K562 (cell line): Measurements from ENCODE around the gene SLC4A5. TPM values are rescaled to one million over a fixed set of nuclear protein-coding genes. Genes with fewer than 3 reads are reported as not detected.

ENCODE experiments used
- BDP1 ChIP-seq: IDR thresholded peaks from 3 replicates; pipeline ENCODE4 v1.6.1; 2011; ENCODE audit not compliant: insufficient read length, insufficient read depth
- GTF2F1 ChIP-seq: IDR thresholded peaks from 2 replicates; pipeline ENCODE4 v1.6.1; 2011; ENCODE audit warnings: low read depth, low read length, improper control_type of control experiment
- HMG20A ChIP-seq: fragments of 450-650 bp; formaldehyde crosslinking; conservative IDR thresholded peaks from 2 replicates; pipeline ENCODE4 v1.4.0; 2020; ENCODE audit warnings: mild to moderate bottlenecking, mixed read lengths
- KDM2B ChIP-seq: fragments of 250-450 bp; sonication (Bioruptor Pico); IDR thresholded peaks from 2 replicates; pipeline ENCODE4 v1.8.0; 2021; ENCODE audit warnings: mild to moderate bottlenecking, moderate library complexity
- KLF10 ChIP-seq: fragments of 250-450 bp; sonication (Bioruptor Pico); IDR thresholded peaks from 2 replicates; pipeline ENCODE4 v1.6.1; 2021; ENCODE audit warnings: matching md5 sums
- MECOM ChIP-seq: fragments of 250-450 bp; sonication (Bioruptor Pico); IDR thresholded peaks from 2 replicates; pipeline ENCODE4 v1.8.0; 2022; ENCODE audit warnings: inconsistent platforms
- NFRKB ChIP-seq: fragments of 450-650 bp; IDR thresholded peaks from 2 replicates; pipeline ENCODE4 v1.6.1; 2016; ENCODE audit warnings: low read depth
- NR2C1 ChIP-seq, 2 experiments: fragments of 450-650 bp; IDR thresholded peaks; 2 replicates each; pipeline ENCODE4 v1.6.1; 2017; ENCODE audit warnings: mild to moderate bottlenecking in 2 of 2, antibody characterized with exemption in 1 of 2, inconsistent platforms in 1 of 2, missing compliant biosample characterization in 1 of 2, missing genetic modification characterization in 1 of 2
- NR3C1 ChIP-seq: sonication (generic); formaldehyde crosslinking; IDR thresholded peaks from 2 replicates; pipeline ENCODE4 v1.8.1; 2022; ENCODE audit warnings: missing genetic modification reagents
- SMAD2 ChIP-seq: fragments of 150-350 bp; IDR thresholded peaks from 2 replicates; pipeline ENCODE4 v1.6.1; 2014; ENCODE audit warnings: low read depth, mild to moderate bottlenecking, low read length
- SMAD4 ChIP-seq: fragments of 250-450 bp; sonication (Bioruptor Pico); conservative IDR thresholded peaks from 2 replicates; pipeline ENCODE4 v1.8.0; 2021; ENCODE audit warnings: inconsistent platforms, mild to moderate bottlenecking, moderate library complexity
- SNIP1 ChIP-seq: fragments of 450-650 bp; IDR thresholded peaks from 2 replicates; pipeline ENCODE4 v1.7.1; 2017; ENCODE audit warnings: low read depth, mild to moderate bottlenecking
- SRSF7 ChIP-seq: fragments of 200-400 bp; formaldehyde crosslinking; optimal IDR thresholded peaks from 2 replicates; pipeline ENCODE3; 2017; ENCODE audit warnings: mild to moderate bottlenecking, low read depth, low read length
- TEAD2 ChIP-seq: fragments of 450-650 bp; IDR thresholded peaks from 2 replicates; pipeline ENCODE4 v1.6.1; 2016; ENCODE audit warnings: missing genetic modification characterization, control low read depth, missing compliant biosample characterization
- TEAD4 ChIP-seq, 2 experiments: sonication (generic) in 1 of 2; formaldehyde crosslinking in 1 of 2; IDR thresholded peaks; 2 replicates each; pipeline versions ENCODE4 v1.6.1 to v1.8.0; 2012 to 2022; ENCODE audit warnings: borderline replicate concordance in 1 of 2, inconsistent platforms in 1 of 2, low read length in 1 of 2, mild to moderate bottlenecking in 1 of 2, missing genetic modification reagents in 1 of 2
- TRIM24 ChIP-seq, 2 experiments: fragments of 450-650 bp; IDR thresholded peaks; 2 replicates each; pipeline ENCODE4 v1.6.1; 2016
- ZNF507 ChIP-seq: conservative IDR thresholded peaks from 2 replicates; pipeline ENCODE4 v1.6.1; 2017; ENCODE audit warnings: missing genetic modification characterization, missing compliant biosample characterization
- polyA plus RNA-seq, 8 experiments: library from polyadenylated mRNA; depleted of rRNA in 4 of 8; stranded (reverse) in 5 of 8; unstranded in 3 of 8; fragments of >200 nt; fragmentation: Nextera tagmentation in 2 of 8; fragmentation: Illumina TruSeq in 1 of 8; extraction: Ambion mirVana in 2 of 8; extraction: Trizol in 1 of 8; gene quantifications; 2 replicates each; pipeline versions ENCODE4 v1.2.1 to v1.2.3, GENCODE V29; 2011 to 2014; ENCODE audit warnings: inconsistent platforms in 1 of 8, missing spikeins in 1 of 8
- total RNA-seq, 7 experiments: library from RNA; depleted of rRNA in 6 of 7; stranded (reverse); fragments of >200 nt in 6 of 7; fragmentation: Illumina TruSeq in 2 of 7; extraction: Trizol in 2 of 7; gene quantifications; 2 replicates each; pipeline versions ENCODE4 v1.2.1 to v1.2.3, GENCODE V29; 2011 to 2021; ENCODE audit warnings: low replicate concordance in 1 of 7
- TF ChIP-seq, protein P1 (sequence below), 2 experiments: fragments of 450-650 bp; IDR thresholded peaks; 2 replicates each; pipeline ENCODE4 v1.6.1; 2018; ENCODE audit warnings: mild to moderate bottlenecking in 2 of 2, low read depth in 1 of 2; ENCODE audit not compliant: partially characterized antibody in 2 of 2
- TF ChIP-seq, protein P2 (sequence below), 2 experiments: IDR thresholded peaks; 2 replicates each; pipeline ENCODE4 v1.6.1; 2011; ENCODE audit warnings: borderline replicate concordance in 1 of 2, control low read depth in 1 of 2, low read depth in 1 of 2, low read length in 1 of 2, mild to moderate bottlenecking in 1 of 2, mixed read lengths in 1 of 2, moderate library complexity in 1 of 2; ENCODE audit not compliant: insufficient read depth in 1 of 2, insufficient read length in 1 of 2, poor library complexity in 1 of 2, severe bottlenecking in 1 of 2; ENCODE audit errors: extremely low read depth in 1 of 2
- TF ChIP-seq, protein P3 (sequence below): sonication (generic); formaldehyde crosslinking; IDR thresholded peaks from 2 replicates; pipeline ENCODE4 v1.8.1; 2022; ENCODE audit warnings: missing genetic modification reagents
- TF ChIP-seq, protein P4 (sequence below): fragments of 250-450 bp; sonication (Bioruptor Pico); IDR thresholded peaks from 2 replicates; pipeline ENCODE4 v1.5.0; 2020; ENCODE audit warnings: mild to moderate bottlenecking, borderline replicate concordance

Gene SLC4A5
- total and polyA plus RNA-seq, 9 of the 15 experiments (the other 6 are each of a cell fraction or from before 2014, with no cell fraction given) = 0.03 to 0.77 (median 0.14) TPM; not detected in 1

DNA sequence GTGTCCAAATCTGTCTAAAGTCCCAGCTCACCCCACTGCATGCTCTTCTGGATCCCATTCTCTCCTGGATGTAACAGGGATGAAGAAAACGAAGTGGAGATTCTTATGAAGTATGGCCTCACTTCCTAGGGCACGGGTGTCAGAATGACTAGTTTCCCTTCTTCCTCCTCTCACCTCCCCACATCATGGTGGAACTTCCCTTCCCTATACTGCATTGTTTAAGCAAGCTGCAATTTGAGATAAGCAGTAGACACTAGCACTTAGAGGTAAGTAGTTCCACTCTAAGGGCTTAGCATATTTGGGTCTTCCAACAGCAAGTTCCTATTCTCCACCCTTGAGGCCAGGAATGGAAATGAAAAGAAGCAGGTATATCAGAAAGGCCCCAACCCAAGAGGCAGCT, 29.7 kb downstream of the SLC4A5 start (continued):
- TF ChIP-seq, protein P1, sequence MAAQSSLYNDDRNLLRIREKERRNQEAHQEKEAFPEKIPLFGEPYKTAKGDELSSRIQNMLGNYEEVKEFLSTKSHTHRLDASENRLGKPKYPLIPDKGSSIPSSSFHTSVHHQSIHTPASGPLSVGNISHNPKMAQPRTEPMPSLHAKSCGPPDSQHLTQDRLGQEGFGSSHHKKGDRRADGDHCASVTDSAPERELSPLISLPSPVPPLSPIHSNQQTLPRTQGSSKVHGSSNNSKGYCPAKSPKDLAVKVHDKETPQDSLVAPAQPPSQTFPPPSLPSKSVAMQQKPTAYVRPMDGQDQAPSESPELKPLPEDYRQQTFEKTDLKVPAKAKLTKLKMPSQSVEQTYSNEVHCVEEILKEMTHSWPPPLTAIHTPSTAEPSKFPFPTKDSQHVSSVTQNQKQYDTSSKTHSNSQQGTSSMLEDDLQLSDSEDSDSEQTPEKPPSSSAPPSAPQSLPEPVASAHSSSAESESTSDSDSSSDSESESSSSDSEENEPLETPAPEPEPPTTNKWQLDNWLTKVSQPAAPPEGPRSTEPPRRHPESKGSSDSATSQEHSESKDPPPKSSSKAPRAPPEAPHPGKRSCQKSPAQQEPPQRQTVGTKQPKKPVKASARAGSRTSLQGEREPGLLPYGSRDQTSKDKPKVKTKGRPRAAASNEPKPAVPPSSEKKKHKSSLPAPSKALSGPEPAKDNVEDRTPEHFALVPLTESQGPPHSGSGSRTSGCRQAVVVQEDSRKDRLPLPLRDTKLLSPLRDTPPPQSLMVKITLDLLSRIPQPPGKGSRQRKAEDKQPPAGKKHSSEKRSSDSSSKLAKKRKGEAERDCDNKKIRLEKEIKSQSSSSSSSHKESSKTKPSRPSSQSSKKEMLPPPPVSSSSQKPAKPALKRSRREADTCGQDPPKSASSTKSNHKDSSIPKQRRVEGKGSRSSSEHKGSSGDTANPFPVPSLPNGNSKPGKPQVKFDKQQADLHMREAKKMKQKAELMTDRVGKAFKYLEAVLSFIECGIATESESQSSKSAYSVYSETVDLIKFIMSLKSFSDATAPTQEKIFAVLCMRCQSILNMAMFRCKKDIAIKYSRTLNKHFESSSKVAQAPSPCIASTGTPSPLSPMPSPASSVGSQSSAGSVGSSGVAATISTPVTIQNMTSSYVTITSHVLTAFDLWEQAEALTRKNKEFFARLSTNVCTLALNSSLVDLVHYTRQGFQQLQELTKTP (IDR thresholded peaks at IDR 0.05; ENCODE audit: low read depth in 1 of 2, partially characterized antibody in 2 of 2) = no peak
- TF ChIP-seq TEAD2 (tag) = peak; percentile 86
- no peak for TF ChIP-seq BDP1
- no peak for TF ChIP-seq ZNF507
- TF ChIP-seq KLF10 (CRISPR knock-in tag) = no peak
- TF ChIP-seq, protein P2, sequence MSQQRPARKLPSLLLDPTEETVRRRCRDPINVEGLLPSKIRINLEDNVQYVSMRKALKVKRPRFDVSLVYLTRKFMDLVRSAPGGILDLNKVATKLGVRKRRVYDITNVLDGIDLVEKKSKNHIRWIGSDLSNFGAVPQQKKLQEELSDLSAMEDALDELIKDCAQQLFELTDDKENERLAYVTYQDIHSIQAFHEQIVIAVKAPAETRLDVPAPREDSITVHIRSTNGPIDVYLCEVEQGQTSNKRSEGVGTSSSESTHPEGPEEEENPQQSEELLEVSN (IDR thresholded peaks at IDR 0.05; ENCODE audit: borderline replicate concordance in 1 of 2, extremely low read depth in 1 of 2, insufficient read depth in 1 of 2, insufficient read length in 1 of 2, low read depth in 1 of 2, low read length in 1 of 2, poor library complexity in 1 of 2, severe bottlenecking in 1 of 2) = no peak
- 0 out of 2 replicates have a peak, but pooled peaks have one; percentile 27 for TF ChIP-seq MECOM (CRISPR knock-in tag)
- TF ChIP-seq TEAD4 (IDR thresholded peaks at IDR 0.05; ENCODE audit: low read length) = peak; percentile 95
- TF ChIP-seq TEAD4 (CRISPR knock-in tag; IDR thresholded peaks at IDR 0.05; ENCODE audit: borderline replicate concordance) = no peak
- TF ChIP-seq SRSF7 = no peak
- no peak for TF ChIP-seq KDM2B (CRISPR knock-in tag)
- no peak for TF ChIP-seq NR2C1 (IDR thresholded peaks at IDR 0.05)
- peak; percentile 38; the same call in 1 of the 2 replicates for TF ChIP-seq NR2C1 (tag; IDR thresholded peaks at IDR 0.05)
- no peak for TF ChIP-seq HMG20A (CRISPR knock-in tag)
- TF ChIP-seq TRIM24 (IDR thresholded peaks at IDR 0.05) = peak in 1 of 2 experiments; percentile 73; a peak in 3 of 4 replicates
- TF ChIP-seq SMAD2 = no peak
- TF ChIP-seq, protein P3, sequence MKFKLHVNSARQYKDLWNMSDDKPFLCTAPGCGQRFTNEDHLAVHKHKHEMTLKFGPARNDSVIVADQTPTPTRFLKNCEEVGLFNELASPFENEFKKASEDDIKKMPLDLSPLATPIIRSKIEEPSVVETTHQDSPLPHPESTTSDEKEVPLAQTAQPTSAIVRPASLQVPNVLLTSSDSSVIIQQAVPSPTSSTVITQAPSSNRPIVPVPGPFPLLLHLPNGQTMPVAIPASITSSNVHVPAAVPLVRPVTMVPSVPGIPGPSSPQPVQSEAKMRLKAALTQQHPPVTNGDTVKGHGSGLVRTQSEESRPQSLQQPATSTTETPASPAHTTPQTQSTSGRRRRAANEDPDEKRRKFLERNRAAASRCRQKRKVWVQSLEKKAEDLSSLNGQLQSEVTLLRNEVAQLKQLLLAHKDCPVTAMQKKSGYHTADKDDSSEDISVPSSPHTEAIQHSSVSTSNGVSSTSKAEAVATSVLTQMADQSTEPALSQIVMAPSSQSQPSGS (CRISPR knock-in tag) = no peak
- no peak for TF ChIP-seq GTF2F1
- TF ChIP-seq SMAD4 (CRISPR knock-in tag) = peak; percentile 45; the same call in 1 of the 2 replicates
- no peak for TF ChIP-seq SNIP1
- peak; percentile 74 for TF ChIP-seq NFRKB
- TF ChIP-seq, protein P4, sequence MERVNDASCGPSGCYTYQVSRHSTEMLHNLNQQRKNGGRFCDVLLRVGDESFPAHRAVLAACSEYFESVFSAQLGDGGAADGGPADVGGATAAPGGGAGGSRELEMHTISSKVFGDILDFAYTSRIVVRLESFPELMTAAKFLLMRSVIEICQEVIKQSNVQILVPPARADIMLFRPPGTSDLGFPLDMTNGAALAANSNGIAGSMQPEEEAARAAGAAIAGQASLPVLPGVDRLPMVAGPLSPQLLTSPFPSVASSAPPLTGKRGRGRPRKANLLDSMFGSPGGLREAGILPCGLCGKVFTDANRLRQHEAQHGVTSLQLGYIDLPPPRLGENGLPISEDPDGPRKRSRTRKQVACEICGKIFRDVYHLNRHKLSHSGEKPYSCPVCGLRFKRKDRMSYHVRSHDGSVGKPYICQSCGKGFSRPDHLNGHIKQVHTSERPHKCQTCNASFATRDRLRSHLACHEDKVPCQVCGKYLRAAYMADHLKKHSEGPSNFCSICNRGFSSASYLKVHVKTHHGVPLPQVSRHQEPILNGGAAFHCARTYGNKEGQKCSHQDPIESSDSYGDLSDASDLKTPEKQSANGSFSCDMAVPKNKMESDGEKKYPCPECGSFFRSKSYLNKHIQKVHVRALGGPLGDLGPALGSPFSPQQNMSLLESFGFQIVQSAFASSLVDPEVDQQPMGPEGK (CRISPR knock-in tag) = no peak
- TF ChIP-seq NR3C1 (CRISPR knock-in tag) = no peak
